Activated CD4-positive, CD25-positive, alpha-beta regulatory T cell treated with anti-CD3 and anti-CD28 coated beads, Interleukin-2, amount 50 U/mL, for 24 hours (primary cell): ENCODE data around the gene KLHDC9.

ENCODE experiments used
- ATAC-seq, 2 donors: fragments of 150-1000 bp; cut with Tn5 transposase; one replicate each; pipeline ENCODE4 v1.10.0; 2021; ENCODE audit warnings: mild to moderate bottlenecking in 1 of 2, moderate library complexity in 1 of 2

The KLHDC9 gene

DNA sequence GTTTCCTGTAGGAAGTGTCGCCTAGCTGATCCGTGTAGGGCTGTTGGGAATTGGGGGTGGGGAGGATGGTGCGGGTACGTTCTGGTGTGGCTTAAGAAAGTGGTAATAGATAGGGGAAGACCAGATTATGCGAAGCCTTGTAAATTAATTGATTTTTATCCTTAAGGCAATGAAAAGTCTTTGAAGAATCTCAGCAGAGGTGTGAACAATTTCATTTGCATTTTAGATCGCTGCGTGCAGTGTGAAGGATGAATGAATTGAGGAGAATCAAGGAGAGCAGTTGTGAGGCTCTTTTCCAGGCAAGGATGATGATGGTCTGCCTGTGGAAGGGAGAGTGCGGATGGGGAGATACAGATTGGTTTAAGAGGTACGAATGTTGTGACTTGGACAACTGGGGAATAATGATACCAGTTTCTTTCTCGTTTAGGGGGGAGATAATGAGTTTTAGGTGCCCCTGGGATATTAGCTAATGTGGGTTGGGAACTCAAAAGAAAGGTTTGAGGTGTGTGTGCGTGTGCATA, 35.1 kb downstream of the KLHDC9 start:
- ATAC-seq, result no peak

DNA sequence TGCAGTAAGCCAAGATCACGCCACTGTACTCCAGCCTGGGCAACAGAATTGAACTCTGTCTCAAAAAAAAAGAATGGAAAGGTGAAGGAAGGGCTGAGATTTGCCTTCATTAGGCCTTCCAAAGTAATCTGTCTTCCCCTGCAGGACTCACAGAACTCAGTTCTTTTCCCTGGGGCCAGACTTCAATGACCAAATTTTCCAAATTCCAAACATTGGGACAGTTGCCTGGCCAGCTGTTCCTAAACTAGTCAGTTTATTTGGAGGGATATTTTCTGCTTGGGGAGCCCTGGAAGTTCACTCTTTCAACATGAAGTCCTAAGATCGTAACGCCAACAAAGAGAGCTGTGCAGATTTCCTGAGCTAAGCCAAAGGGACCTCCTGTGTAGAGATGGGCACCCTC, 39.7 kb downstream of the KLHDC9 start:
- ATAC-seq, result no peak

DNA sequence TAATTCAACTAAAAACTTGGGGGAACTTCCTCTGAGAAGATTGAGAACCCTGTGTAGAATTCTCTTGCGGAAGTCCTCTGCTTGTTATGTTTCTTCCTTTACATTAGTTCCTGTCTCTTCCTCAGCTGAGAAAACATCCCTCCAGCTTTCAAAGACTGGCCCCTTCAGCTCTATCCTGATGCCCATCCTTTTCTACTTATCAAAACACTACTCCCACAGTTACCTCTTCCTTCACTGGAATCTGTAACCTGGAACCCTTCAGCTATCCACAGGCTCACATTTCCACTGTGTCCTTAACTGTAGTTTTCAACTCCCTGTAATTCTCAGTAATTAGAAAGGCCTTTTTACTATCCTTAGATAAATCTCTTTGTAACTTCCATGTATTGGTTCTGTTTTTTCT, 40.3 kb downstream of the KLHDC9 start:
- no peak for ATAC-seq

DNA sequence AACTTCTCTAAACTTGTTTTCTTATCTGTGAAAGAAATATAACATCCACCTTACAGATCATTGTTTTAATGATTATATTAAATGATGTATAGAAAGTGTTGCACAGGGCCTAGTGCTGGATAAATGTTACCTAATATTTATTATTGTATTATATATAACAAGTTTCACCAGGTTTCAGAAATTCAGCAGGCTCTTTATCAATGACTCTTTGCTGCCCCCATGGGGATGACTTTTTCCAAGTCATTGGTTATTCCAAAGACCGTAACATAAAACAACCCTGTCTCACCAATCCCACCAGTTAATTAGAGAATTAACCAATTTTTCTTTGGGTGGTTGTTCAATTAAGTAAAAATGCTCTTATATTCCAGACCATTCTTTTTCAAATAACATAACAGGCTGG, 41.6 kb downstream of the KLHDC9 start:
- ATAC-seq, result peak in 1 of 2 donors; percentile 17

DNA sequence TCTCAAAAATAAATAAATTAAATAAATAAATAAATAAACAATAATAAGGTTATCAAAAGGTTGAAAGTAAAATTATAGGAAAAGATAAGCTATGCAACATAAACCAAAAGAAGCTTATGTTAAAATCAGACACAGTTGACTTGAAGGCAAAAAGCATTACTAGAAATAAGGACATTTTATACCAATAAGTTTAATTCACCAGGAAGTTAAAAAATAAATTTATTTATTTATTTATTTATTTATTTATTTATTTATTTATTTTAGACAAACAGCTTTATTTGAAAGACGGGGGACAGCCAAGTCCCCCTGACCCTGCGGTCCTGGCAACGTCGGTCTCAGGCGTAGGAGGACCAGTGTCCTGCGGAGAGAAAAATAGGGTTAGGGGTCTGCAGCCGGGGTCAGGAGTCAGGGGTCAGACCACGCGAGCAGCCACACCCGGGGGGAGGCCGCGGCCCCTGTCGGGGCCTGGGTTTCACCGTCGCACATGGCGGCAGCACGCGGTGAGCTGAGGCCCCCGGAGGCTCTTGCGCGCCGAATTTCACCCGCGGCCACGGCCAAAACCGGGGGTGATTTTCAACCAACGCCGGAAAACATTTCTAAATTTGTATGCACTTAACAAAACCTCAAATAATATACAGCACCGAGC, 42.7 kb downstream of the KLHDC9 start:
- ATAC-seq, result no peak

DNA sequence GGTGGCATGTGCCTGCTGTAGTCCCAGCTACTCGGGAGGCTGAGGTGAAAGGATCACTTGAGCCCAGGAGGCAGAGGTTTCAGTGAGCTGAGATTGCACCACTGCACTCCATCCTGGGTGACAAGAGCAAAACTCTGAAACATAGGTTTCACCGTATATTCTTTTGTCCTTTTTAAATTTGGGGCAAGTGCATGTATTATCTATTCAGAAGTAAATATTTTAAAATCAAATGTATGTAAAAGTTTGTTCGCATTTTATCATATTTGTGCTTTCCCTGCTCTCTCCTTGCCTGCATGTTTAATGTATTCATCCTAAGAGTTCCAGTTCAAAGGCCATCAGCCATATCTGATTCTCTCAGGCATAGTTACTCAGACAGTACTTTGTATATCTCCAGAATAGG, 47.7 kb downstream of the KLHDC9 start:
- no peak for ATAC-seq
